ENCODE measurements around the gene TNRC6C.
A peak's percentile ranks its signal among the peaks of the same experiment; 100 is the strongest.

TNRC6C gene

DNA sequence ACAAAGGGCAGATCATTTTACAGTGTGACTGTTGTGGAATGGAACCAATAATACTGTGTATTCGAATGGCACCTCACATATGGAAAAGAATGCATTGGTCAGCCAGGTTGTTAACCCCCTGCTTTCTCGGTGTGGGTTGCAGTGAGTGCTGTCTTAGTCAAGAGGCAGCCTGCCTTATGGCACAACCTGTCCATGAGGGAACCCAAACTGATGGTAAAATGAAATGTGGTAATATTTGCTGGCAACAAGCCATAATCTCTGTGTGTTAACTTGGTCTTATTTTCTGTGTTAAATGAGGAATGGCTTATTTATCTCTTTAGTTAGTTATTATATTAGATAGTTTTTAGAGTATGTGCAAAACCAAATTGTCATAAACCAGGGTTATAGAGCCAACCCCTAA lies 88.4 kb downstream of the TNRC6C start:
- TF ChIP-seq CTCF (IDR thresholded peaks at IDR 0.05; ENCODE audit: low read depth, low read length): no peak
- no peak overlapping the region for H3K4me3 ChIP-seq (replicated peaks in 1 of 2; ENCODE audit: low read depth in 2 of 2, low read length in 2 of 2)
- DNase-seq (ENCODE audit: low read depth in 2 of 2): peak in 1 of 2 donors; percentile 5

DNA sequence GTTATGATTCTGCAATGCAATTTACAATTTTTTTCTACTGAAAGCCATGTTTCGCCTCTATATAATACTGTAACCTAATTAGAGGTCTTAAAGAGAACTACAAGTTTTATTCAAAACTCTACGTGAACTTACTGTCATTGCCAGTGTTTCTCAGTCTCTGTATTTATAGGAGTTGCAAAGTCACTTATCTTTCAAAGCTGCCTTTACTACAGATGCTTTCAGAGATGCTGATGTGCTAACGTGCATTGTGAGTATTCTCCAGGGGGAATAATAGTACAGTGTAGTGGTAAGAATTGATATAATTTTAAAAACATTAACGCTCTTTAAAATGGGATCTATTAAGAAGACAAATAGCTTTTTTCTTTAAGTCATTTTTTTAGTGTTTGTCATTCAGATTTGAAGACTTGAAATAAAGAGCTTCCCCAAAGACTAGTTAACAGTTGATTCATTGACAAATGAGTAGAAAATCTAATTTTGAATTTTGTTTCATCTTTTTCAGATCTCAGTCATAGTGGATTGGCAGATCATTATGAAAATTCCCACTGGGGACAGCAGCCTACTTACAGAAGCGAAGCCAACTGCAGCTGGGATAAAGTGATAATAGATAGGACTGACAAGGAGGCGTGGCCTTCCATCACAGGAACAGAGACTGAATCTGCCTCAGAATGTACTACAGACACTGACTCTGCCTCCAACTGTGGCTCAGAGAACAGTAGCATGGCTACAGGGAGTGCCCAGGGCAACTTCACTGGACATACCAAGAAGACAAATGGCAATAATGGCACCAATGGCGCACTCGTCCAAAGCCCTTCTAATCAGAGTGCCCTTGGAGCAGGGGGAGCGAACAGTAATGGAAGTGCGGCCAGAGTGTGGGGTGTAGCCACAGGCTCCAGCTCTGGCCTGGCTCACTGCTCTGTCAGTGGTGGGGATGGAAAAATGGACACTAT lies 90.1 kb downstream of the TNRC6C start:
- H3K4me3 ChIP-seq (replicated peaks in 1 of 2; ENCODE audit: low read depth in 2 of 2, low read length in 2 of 2): no peak overlapping the region
- TF ChIP-seq CTCF (IDR thresholded peaks at IDR 0.05; ENCODE audit: low read depth, low read length): no peak
- no peak for DNase-seq (ENCODE audit: low read depth in 2 of 2)

GRCh38 chr17:78049609-78050008 lies 91.1 kb downstream of the TNRC6C start:
- no peak overlapping the region for H3K4me3 ChIP-seq (replicated peaks in 1 of 2; ENCODE audit: low read depth in 2 of 2, low read length in 2 of 2)
- TF ChIP-seq CTCF (IDR thresholded peaks at IDR 0.05; ENCODE audit: low read depth, low read length): no peak
- DNase-seq (ENCODE audit: low read depth in 2 of 2): no peak

GRCh38 chr17:78051186-78051972 lies 92.9 kb downstream of the TNRC6C start:
- H3K4me3 ChIP-seq (replicated peaks in 1 of 2; ENCODE audit: low read depth in 2 of 2, low read length in 2 of 2): no peak overlapping the region
- TF ChIP-seq CTCF (IDR thresholded peaks at IDR 0.05; ENCODE audit: low read depth, low read length): no peak
- no peak for DNase-seq (ENCODE audit: low read depth in 2 of 2)

- H3K4me3 ChIP-seq (replicated peaks in 1 of 2; ENCODE audit: low read depth in 2 of 2, low read length in 2 of 2): no peak overlapping the region
- DNase-seq (ENCODE audit: low read depth in 2 of 2): no peak
- TF ChIP-seq CTCF (IDR thresholded peaks at IDR 0.05; ENCODE audit: low read depth, low read length): no peak
Measured at GRCh38 chr17:78053777-78054468, 95.4 kb downstream of the TNRC6C start.

DNA sequence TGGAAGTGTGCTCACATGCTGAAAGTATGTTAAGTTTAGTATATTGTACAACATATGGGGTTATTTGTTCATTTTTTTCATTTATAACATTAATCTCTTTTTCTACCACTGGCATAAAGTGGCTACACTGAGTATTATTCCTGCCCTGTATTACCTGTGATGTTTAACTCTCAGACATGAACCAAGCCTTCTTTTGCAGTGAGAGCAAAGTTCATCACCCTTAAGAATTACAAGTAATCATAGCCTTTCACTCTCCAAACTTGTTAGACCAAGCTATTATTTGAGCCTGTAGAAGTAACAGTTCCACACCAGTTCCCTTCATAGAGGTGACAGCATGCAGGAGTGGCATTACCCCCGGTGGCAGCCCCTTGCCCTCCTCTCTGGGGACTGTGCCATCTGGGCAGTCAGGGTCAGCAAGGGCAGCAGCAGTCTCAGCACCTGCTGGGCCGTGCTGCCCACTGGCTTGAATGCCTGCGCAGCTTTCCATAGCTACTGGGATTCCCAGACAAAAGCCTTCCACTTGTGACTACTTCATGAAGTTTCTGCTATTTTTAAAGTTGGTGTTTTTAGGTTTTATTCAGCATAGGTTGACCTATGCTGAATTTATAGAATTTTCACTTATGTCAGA lies 98.7 kb downstream of the TNRC6C start:
- H3K4me3 ChIP-seq (replicated peaks in 1 of 2; ENCODE audit: low read depth in 2 of 2, low read length in 2 of 2): no peak overlapping the region
- DNase-seq (ENCODE audit: low read depth in 2 of 2): no peak
- no peak for TF ChIP-seq CTCF (IDR thresholded peaks at IDR 0.05; ENCODE audit: low read depth, low read length)

Data from cardiac fibroblast (primary cell).